Activated naive CD4-positive, alpha-beta T cell treated with Interleukin-2 at 50 U/mL for 16 hours (primary cell): ENCODE measurements around the gene CNPPD1.
A peak's percentile ranks its signal among the peaks of the same experiment; 100 is the strongest.

ENCODE experiments used
- DNase-seq: peaks from one replicate; pipeline ENCODE4 v3.0.0-alpha.2; 2020

The CNPPD1 gene

GRCh38 chr2:219178377-219179175 lies 1.9 kb upstream of the CNPPD1 start:
- peak; percentile 41 for DNase-seq

- DNase-seq, result peak; percentile 79
Observed at GRCh38 chr2:219177552-219178376, 1.0 kb upstream of the CNPPD1 start, which contains the start of gene RETREG2. Gene RETREG2 (plus strand): TSS chr2:219178275. CDS start chr2:219178353, 78 bp downstream.

DNA sequence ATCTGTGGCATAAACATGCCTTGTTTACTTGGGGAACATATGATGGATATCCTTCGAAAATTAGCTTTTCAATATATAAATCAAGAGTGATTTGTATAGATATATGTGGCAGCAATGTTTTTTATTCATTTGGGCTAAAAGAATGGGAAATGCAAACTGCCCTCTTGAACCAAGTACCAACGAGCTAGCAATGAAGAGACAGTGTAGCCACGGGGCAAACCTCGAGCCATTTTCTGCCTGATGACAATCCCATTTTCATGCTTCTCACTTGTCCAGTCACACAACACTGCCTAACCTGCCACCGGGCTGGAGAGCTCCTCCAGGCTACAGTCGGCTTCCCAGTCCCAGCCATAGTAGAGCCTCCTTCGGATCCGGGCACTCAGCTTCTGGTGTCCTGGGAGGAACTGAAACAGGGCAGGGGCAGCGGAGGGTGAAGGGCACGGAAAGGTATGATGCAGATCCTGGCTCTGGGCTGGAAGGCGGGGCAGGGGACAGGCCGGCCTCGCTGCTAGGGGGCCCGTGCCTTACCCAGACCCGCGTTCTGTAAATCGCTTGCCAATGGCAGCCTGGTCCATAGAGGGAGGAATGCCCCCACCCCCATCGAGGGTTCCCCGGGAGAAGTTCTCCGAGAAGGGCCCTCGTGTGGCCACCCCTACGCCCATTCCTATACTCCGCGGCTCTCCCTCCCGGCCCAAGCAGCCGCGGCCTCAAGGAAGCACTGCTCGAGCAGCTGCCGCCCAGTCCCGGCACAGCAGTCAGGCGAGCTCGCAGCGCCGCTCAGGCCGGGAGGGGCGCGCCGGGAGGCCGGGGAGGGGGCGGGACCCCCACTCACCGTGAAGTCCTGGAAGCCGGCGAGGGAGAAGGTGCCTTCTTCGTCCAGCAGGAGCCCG lies 552 bp downstream of the CNPPD1 start:
- peak; percentile 35 for DNase-seq

- DNase-seq, result no peak
Observed at GRCh38 chr2:219175486-219175885, 1.2 kb downstream of the CNPPD1 start.

DNA sequence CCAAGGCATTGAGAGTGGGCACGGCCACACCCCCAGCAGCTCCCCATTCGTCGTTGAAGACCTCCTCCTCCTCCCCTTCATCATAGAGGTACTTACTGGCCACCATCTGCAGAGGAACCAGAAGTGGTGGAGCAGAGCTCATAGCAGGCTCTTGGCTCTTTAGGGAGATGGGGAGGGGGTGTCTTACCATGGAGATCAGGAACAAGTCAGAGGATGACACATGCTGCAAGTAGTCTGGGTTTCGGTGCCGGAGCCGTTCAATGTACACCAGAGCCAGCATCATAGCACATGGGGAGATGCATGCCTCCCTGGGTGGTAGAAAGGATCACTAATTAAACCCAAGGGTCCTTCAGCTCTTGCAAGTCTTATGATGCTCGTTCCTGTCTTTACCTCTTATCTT lies 1.9 kb downstream of the CNPPD1 start:
- DNase-seq, result no peak

DNA sequence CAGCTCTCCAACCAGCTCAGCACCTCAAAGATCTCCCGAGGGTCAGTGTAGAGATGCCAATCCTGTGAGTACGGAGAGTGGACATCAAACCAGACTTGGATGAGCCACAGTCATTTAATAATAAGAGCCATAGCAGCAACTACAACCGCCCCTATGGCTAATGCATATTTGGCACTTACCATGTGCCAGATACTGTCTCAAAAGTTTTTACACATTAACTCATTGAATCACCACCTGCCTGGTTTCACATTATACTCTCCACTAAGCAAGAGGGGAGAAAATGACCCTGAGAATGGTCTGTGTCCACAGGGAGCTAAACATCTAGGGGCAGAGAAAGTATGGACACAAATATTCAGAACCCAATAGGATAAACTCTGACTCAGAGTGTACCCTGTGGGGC lies 2.6 kb downstream of the CNPPD1 start:
- DNase-seq, result no peak

DNA sequence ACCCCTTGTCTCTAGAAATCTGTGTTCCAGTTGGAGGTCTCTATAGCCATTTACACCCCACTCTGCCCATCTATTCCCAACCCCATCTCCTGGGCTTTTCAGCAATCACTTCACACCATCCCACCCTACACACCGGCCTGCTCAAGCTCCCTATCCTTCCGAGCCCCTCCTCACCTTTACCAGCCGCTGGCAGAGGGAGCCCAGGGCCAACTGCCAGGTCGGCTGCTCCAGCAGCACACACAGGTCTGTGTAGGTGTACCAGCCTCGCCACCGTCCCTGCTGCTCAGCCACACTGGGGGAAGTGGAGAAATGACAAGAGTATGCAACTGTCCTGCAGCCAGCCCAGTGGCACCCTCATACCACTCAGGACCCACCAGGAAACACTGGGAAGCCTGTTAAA lies 3.5 kb downstream of the CNPPD1 start:
- no peak for DNase-seq

- no peak for DNase-seq
Observed at GRCh38 chr2:219172231-219173154, 4.2 kb downstream of the CNPPD1 start.

GRCh38 chr2:219171231-219171651 lies 5.5 kb downstream of the CNPPD1 start:
- peak; percentile 15 for DNase-seq

DNA sequence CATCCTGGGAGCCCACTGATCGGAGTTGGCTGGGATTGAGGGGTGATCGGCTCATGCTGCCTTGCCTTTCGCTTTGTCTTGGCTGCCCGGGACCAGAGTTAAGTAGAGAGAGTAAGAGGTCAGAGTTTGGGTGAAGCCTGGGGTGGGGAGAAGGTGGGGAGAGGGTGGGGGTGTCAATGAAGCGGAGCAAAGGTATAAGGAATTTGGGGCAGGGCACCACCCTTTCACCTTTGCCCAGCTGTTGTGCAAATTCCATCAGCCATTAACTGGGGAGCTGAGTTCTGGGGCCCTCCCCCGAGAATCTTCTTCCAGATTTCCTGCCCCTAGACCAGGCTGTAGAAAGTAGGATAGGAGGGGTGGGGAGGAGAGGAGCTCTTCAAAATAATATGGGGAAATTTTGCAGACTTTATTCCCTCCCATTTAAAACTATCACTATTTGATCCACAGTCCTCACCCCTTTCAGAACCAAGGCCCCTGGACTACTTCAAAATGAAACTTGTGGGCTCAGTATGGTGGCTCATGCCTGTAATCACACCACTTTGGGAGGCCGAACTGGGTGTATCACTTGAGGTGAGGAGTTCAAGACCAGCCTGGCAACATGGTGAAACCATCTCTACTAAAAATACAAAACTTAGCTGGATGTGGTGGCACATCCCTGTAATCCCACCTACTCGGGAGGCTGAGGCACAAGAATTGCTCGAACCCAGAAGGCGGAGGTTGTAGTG lies 6.6 kb downstream of the CNPPD1 start, which contains the start of gene SLC23A3:
Gene SLC23A3 (minus strand): TSS at position 100 of the 725 bp plus-strand sequence. CDS start 45 bp downstream, at position 55.
- no peak for DNase-seq

GRCh38 chr2:219168932-219169331 lies 7.8 kb downstream of the CNPPD1 start:
- no peak for DNase-seq

- no peak for DNase-seq
Observed at GRCh38 chr2:219168526-219168925, 8.2 kb downstream of the CNPPD1 start.

- no peak for DNase-seq
Observed at GRCh38 chr2:219167997-219168396, 8.7 kb downstream of the CNPPD1 start.

GRCh38 chr2:219165058-219165911 lies 11.4 kb downstream of the CNPPD1 start:
- DNase-seq, result no peak

- no peak for DNase-seq
Observed at GRCh38 chr2:219163156-219163555, 13.6 kb downstream of the CNPPD1 start.

GRCh38 chr2:219161097-219161496 lies 15.6 kb downstream of the CNPPD1 start:
- no peak for DNase-seq

DNA sequence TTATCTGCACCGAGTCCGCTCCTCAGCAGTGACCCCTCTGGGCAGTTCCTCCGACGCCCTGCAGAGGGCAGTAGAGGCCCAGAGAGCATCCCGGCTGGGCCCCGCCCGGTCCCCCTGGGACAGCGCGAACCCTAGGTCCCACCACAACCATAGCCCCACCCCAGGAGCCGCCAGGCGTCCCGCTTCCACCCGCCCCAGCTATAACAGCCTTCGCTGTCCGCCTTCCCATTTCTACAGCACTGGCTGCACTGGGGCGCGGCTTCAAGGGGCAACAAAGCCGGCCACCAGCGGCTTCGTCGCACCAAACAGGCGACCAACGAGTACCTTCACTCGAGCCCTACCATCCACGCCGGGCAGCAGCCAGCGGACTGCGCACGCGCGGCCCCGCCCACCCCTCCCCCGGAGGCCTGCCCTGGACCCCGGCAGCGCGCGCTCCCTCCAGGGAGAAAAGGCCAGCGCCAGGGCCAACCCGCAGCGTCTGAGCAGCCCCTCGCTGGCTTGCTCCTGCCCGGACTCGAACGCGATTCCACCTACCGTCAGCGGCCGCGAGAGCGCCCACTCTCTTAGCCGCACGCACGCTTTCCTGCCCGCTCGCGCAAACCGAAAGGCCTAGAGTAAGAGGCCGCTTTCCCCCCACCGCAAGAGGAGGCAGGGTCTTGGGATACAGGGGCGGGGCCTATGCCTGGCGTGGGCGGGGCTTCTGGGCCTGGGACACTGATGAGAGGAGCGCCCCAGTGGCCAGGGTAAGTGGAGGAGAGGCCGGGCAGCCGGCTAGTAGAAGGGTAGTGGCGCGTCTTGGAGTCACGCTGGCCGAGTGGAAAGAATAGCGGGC lies 16.3 kb downstream of the CNPPD1 start, which contains the start of gene NHEJ1:
Gene NHEJ1 (minus strand): TSS at position 630 of the 832 bp plus-strand sequence. CDS start 2,453 bp downstream, outside the sequence.
- DNase-seq, result peak; percentile 93

GRCh38 chr2:219159771-219160185 lies 16.9 kb downstream of the CNPPD1 start:
- no peak for DNase-seq

GRCh38 chr2:219158586-219158985 lies 18.1 kb downstream of the CNPPD1 start:
- DNase-seq, result no peak
